Ectodermal cell (in vitro differentiated cells): ENCODE data around the gene OPRL1.

Source experiments
- H3K27ac ChIP-seq: 2 replicates; pipeline ENCODE4 v1.7.0; 2013; ENCODE audit warnings: mild to moderate bottlenecking, low read depth, low read length; ENCODE audit not compliant: insufficient read depth, poor library complexity, severe bottlenecking
- H3K27me3 ChIP-seq: 2 replicates; pipeline ENCODE4 v1.7.0; 2013; ENCODE audit warnings: mild to moderate bottlenecking, low read length; ENCODE audit not compliant: insufficient read depth, control insufficient read depth, poor library complexity, severe bottlenecking
- H3K36me3 ChIP-seq: one replicate; pipeline ENCODE4 v1.7.0; 2013; ENCODE audit warnings: low read length; ENCODE audit not compliant: control insufficient read depth, insufficient read depth
- H3K4me1 ChIP-seq: one replicate; pipeline ENCODE4 v1.7.0; 2013; ENCODE audit warnings: low read length; ENCODE audit not compliant: control insufficient read depth, insufficient read depth
- H3K4me3 ChIP-seq: 2 replicates; pipeline ENCODE4 v1.7.0; 2013; ENCODE audit warnings: low read depth, low read length, control low read depth; ENCODE audit not compliant: insufficient read depth
- H3K9me3 ChIP-seq: 2 replicates; pipeline ENCODE4 v1.7.0; 2013; ENCODE audit warnings: mild to moderate bottlenecking, low read length, moderate library complexity; ENCODE audit not compliant: control insufficient read depth
- WGBS, 2 experiments: methylation state at CpG; one replicate each; pipeline ENCODE4 v1.1.7; 2013; ENCODE audit warnings: missing lambda C conversion rate in 2 of 2; 5-methylcytosine and 5-hydroxymethylcytosine counted together

The OPRL1 gene

DNA sequence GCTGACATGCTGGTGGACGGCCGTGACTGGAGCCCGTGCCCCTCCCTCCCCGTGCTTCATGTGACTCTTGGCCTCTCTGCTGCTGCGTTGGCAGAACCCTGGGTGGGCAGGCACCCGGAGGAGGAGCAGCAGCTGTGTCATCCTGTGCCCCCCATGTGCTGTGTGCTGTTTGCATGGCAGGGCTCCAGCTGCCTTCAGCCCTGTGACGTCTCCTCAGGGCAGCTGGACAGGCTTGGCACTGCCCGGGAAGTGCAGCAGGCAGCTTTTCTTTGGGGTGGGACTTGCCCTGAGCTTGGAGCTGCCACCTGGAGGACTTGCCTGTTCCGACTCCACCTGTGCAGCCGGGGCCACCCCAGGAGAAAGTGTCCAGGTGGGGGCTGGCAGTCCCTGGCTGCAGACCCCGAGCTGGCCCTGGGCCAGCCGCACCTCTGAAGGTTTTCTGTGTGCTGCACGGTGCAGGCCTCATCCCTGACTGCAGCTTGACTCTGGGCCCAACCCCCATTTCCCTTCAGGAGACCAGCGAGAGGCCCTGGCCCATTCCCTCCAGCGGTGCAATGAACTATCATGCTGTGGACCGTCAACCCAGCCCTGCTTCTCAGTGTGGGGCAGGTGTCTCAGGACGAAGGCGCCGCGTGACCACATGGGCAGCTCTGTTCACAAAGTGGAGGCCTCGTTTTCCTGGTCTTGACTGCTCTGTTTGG, 19.4 kb downstream of the OPRL1 start:
- no peaks in the 10 kb centered on the region for H3K9me3 ChIP-seq
- no peaks in the 10 kb centered on the region for H3K36me3 ChIP-seq
- H3K4me3 ChIP-seq: no peak overlapping the region
- no peaks in the 10 kb centered on the region for H3K4me1 ChIP-seq
- peaks cover 40% of the 10 kb centered on the region for H3K27me3 ChIP-seq
- no peak overlapping the region for H3K27ac ChIP-seq
- WGBS, 2 experiments: 88% methylated on average over 21 of the region's 21 CpGs

DNA sequence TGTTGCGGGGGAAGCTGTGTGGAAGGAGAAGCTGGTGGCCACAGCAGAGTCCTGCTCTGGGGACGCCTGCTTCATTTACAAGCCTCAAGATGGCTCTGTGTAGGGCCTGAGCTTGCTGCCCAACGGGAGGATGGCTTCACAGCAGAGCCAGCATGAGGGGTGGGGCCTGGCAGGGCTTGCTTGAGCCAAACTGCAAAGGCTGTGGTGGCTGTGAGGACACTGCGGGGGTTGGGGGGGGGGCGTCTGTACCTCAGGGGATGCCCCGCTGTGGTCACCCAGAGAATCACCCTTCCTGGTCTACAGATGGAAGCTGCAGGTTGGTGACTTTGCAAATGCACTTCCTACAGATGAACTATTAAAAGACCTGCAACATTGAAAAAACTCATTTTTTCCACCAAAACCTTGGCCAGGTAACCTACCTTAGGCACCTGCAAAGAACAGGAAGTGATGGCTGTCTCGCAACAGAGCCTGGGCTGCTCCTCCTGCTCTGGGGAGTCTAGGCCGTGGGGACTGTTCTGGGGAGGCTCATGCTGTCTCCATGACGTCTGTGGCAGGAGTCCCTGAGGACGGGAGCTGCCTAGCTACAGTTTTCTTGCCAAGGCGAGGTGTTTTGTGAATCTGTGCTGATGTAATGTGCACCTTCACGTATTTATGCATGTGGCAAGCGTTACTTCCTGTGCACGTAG, 20.1 kb downstream of the OPRL1 start:
- WGBS, 2 experiments: 85 to 86% methylated on average over 14 of the region's 14 CpGs

DNA sequence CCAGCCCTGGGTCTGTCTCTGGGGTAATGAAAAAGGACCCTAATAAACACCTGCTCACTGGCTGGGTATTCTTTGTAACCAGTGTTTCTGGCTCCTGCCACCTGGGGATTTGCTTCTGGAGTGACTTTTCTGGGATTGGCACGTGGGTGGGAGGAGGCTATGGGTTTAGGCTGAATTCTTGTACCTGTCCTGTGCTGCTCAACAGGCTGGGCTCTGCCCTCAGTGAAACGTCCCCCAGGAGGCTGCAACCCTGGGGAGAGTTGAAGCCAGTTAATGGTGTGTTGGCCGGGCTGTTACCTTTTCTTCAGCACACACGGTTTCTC, 20.6 kb downstream of the OPRL1 start:
- Histone ChIP-seq H3K27ac (no peak overlapping the region), H3K4me1 (no peaks in the 10 kb centered on the region), H3K27me3 (peaks cover 40% of the 10 kb centered on the region), H3K4me3 (no peak overlapping the region), H3K36me3 (no peaks in the 10 kb centered on the region), H3K9me3 (no peaks in the 10 kb centered on the region)
- WGBS, 2 experiments: 76 to 78% methylated on average over 4 of the region's 4 CpGs

More for the DNA sequence above, 20.1 kb downstream of the OPRL1 start:
- no peaks in the 10 kb centered on the region for H3K4me1 ChIP-seq
- no peak overlapping the region for H3K4me3 ChIP-seq
- H3K9me3 ChIP-seq: no peaks in the 10 kb centered on the region
- peaks cover 40% of the 10 kb centered on the region for H3K27me3 ChIP-seq
- no peak overlapping the region for H3K27ac ChIP-seq
- no peaks in the 10 kb centered on the region for H3K36me3 ChIP-seq

DNA sequence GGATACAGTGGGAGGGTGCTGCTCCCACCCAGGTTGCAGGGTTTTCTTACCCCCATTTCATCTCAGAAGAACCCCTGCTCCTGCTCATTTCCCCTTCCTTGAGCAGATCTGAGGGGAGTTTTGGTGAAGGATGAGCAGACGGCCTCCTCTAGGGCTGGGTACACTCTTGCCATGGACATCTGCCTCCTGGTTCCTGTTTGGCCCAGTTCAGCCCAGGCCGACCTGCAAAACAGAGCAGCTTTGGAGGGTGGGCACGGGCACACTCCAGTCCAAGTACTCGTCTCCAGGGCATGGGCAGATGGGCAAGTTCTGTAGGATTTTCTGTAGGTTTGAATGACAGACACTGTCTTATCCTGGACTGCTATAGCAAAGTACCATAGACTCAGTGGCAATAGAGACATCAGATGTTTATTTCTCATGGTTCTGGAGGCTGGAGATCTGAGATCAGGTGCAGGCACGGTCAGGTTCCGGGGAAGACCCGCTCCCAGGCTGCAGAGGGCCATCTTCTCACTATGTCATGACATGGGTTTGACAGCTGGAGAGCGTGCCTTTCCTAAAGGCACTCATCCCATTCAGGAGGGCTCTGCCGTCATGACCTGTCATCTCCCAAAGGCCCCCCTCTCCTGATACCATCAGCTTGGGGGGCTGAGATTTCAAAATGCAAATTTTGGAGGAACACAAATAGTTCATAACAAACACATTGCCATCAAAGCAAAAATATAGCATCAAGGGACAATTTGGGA, 21.2 kb downstream of the OPRL1 start:
- Histone ChIP-seq H3K27me3 (peaks cover 40% of the 10 kb centered on the region), H3K4me1 (no peaks in the 10 kb centered on the region), H3K4me3 (no peak overlapping the region), H3K27ac (no peak overlapping the region), H3K36me3 (no peaks in the 10 kb centered on the region), H3K9me3 (no peaks in the 10 kb centered on the region)
- 88 to 91% methylated on average over 9 of the region's 9 CpGs for WGBS, 2 experiments

DNA sequence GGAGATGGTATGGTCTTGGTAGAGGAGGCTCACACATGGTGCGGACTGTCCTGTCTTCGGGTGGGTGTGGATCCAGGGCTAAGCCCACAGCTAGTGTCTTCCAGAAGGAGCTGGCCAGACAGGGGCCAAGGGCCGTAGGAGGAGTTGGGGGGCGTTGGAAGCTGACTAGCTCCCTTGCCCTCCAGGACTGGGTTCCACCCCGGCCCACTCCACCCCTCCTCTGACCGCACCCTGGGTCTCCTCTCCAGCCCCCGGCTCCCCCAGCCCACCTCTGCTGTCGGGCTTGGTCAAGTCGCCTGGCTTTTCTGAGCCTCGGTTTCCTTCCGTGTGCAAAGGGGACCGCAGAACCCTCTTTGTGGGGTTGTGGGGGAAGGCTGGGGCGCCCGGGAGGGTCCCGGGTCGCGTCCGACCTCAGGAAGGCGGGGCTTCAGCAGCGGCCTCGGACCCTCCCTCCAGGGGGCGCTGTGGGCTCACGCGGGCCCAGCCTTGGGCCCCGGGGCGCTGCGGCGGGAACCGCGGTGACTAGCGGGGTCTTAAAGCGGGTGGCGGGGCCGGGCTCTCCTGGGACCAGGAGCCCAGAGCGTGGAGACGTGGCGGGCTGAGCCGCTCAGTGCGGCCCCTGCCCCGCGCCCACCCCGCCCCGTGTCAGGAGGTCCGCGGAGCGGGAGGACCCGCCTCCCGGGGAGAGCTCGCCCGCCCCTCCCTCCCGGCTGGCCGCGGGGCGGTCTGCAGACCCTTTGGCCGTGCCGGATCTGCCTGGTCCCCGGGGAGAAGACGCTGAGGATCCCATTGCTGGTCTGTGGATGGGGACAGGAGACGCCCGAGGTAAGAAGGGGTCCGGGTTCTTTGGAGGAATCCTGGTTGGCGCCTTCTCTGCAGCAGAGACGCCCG, 22.1 kb downstream of the OPRL1 start:
- Histone ChIP-seq H3K9me3 (no peaks in the 10 kb centered on the region), H3K4me3 (peak overlapping the region; percentile 41), H3K27me3 (peaks cover 40% of the 10 kb centered on the region)

DNA sequence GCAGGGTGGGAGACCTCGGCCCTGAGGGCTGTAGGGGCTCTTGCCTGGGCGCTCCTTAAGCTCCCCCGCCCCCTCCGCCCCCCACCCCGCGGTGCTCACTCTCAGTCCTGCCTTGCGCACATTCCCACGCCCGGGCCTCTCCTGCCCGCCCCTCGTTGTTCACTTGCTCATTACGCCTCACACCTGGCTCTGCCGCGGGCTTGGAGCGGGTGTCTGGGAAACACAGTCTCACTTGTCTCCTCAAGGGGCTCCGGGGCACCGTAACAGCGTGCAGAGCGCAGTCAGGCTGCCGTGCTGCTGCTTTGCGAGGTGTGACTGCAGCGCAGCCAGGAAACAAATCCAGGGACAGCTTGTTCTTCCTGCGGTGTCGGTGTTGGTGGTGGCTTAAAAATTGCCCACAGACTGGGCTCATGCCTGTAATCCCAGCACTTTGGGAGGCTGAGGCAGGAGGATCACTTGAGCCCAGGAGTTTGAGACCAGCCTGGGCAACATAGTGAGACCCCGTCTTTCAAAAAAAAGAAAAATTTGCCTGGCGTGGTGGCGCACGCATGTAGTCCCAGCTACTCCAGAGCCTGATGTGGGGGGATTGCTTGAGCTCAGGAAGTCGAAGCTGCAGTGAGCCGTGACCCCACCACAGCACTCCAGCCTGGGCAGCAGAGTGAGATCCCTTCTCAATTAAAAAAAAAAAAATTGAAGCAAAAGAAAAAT, 22.9 kb downstream of the OPRL1 start:
- peaks cover 40% of the 10 kb centered on the region for H3K27me3 ChIP-seq
- H3K36me3 ChIP-seq: no peaks in the 10 kb centered on the region
- 28 to 29% methylated on average over 30 of the region's 30 CpGs for WGBS, 2 experiments
- H3K4me1 ChIP-seq: no peaks in the 10 kb centered on the region
- H3K4me3 ChIP-seq: peak overlapping the region; percentile 41
- H3K27ac ChIP-seq: no peak overlapping the region
- no peaks in the 10 kb centered on the region for H3K9me3 ChIP-seq

More for the DNA sequence above, 22.1 kb downstream of the OPRL1 start:
- 11 to 12% methylated on average over 64 of the region's 64 CpGs for WGBS, 2 experiments
- H3K27ac ChIP-seq: no peak overlapping the region
- H3K4me1 ChIP-seq: no peaks in the 10 kb centered on the region
- H3K36me3 ChIP-seq: no peaks in the 10 kb centered on the region

DNA sequence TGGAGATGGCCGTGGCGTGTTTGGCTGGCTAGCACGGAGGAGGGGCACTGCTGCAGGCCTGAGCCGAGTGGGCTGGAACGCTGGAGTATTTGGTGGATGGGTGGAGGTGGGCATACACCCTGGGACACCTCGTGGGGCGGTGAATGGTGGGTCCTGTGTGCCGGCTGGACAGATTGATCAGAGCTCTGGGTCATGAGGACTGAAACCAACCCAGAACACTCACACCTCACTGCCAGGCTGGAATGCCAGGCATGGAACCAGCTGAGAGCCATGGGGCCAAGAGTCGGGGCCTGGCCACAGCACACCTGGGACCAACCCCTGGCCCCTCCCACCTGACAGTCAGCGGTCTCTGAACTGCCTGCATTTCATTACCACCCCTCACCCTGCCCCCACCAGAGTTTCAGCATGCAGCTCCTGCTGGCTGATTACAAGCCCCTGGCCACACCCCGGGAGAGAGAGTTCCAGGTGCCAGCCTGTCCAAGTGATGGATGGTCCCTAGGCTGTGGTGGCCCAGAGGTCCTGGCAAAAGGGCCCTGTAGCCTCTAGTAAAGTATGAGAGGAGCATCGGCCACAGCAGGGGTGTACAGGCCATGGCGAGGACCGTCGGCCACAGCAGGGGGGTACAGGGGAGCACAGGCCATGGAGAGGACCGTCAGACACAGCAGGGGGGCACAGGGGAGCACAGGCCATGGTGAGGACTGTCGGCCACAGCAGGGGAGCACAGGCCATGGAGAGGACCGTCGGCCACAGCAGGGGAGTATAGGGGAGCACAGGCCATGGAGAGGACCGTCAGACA, 24.2 kb downstream of the OPRL1 start:
- H3K27me3 ChIP-seq: peaks cover 40% of the 10 kb centered on the region

DNA sequence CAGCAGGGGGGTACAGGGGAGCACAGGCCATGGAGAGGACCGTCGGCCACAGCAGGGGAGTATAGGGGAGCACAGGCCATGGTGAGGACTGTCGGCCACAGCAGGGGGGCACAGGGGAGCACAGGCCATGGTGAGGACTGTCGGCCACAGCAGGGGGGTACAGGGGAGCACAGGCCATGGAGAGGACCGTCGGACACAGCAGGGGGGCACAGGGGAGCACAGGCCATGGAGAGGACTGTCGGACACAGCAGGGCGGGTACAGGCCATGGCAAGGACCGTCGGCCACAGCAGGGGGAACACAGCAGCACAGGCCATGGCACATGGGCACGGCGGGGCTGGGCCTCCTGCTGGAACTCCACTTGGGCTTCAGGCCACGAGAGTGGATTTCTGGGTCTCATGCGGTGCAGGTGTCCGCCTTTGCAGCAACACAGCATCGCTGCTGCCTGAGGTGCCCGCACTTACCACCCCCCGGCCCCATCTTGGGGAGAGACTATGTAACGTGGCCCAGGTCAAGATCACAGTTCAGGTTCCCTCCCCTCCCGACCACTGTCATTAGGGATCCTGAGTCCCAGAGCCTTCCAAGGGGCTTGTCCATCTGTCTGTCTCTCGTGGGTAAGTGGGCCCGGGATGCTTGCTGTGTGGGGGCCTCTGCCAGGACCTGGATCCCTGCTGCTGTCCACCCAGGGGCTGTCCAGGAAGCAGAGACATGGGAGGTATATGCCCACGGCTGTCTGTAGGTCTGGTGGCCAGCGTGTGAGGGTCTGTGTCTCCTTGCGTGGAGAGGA, 25.0 kb downstream of the OPRL1 start:
- 94 to 95% methylated on average over 25 of the region's 25 CpGs for WGBS, 2 experiments
- H3K27me3 ChIP-seq: peaks cover 40% of the 10 kb centered on the region
- H3K27ac ChIP-seq: no peak overlapping the region
- no peak overlapping the region for H3K4me3 ChIP-seq
- H3K9me3 ChIP-seq: no peaks in the 10 kb centered on the region
- H3K4me1 ChIP-seq: no peaks in the 10 kb centered on the region
- H3K36me3 ChIP-seq: no peaks in the 10 kb centered on the region

More for the DNA sequence above, 24.2 kb downstream of the OPRL1 start:
- Histone ChIP-seq H3K27ac (no peak overlapping the region), H3K4me3 (no peak overlapping the region), H3K36me3 (no peaks in the 10 kb centered on the region), H3K4me1 (no peaks in the 10 kb centered on the region), H3K9me3 (no peaks in the 10 kb centered on the region)
- WGBS, 2 experiments: 83 to 87% methylated on average over 20 of the region's 20 CpGs
